OCI-LY3 (cell line): ENCODE measurements around the gene ELP2.

ENCODE experiments used
- H2AFZ ChIP-seq: fragments of 200-600, 300-600 bp; shearing (Covaris generic); 2 replicates; pipeline ENCODE4 v1.6.0; 2014; ENCODE audit warnings: antibody characterized with exemption, low read depth, low read length
- H3K27ac ChIP-seq: fragments of 200-600, 300-600 bp; sonication (generic); 2 replicates; pipeline ENCODE4 v1.5.1; 2014; ENCODE audit warnings: mild to moderate bottlenecking, low read length, moderate library complexity, mixed read lengths
- H3K27me3 ChIP-seq: fragments of 200-600, 300-600 bp; sonication (generic); 2 replicates; pipeline ENCODE4 v1.6.1; 2014; ENCODE audit warnings: low read depth, low read length, mixed read lengths
- H3K36me3 ChIP-seq: fragments of 200-600, 300-600 bp; sonication (generic); replicated peaks from 2 replicates; pipeline ENCODE3; 2014; ENCODE audit warnings: low read depth, low read length, mixed read lengths
- H3K4me1 ChIP-seq: fragments of 300-600, 200-600 bp; sonication (generic); 2 replicates; pipeline ENCODE4 v1.6.1; 2014; ENCODE audit warnings: low read length, mixed read lengths
- H3K4me2 ChIP-seq: fragments of 200-600, 300-600 bp; sonication (generic); 2 replicates; pipeline ENCODE4 v1.6.1; 2014; ENCODE audit warnings: low read length, mixed read lengths
- H3K4me3 ChIP-seq: fragments of 300-600, 200-600 bp; sonication (generic); 2 replicates; pipeline ENCODE4 v1.5.1; 2014; ENCODE audit warnings: antibody characterized with exemption, mild to moderate bottlenecking, low read length, moderate library complexity
- H3K79me2 ChIP-seq: fragments of 300-600, 200-600 bp; shearing (Covaris generic); 2 replicates; pipeline ENCODE4 v1.6.1; 2014; ENCODE audit warnings: mild to moderate bottlenecking, low read length, mixed read lengths
- H3K9ac ChIP-seq: fragments of 300-600, 200-600 bp; shearing (Covaris generic); 2 replicates; pipeline ENCODE4 v1.6.0; 2014; ENCODE audit warnings: mild to moderate bottlenecking, low read length, moderate library complexity
- H3K9me3 ChIP-seq: fragments of 200-600, 300-600 bp; shearing (Covaris generic); 2 replicates; pipeline ENCODE4 v1.6.1; 2014; ENCODE audit warnings: low read length, mixed read lengths; ENCODE audit not compliant: insufficient read depth
- H4K20me1 ChIP-seq: fragments of 200-600, 300-600 bp; sonication (generic); 2 replicates; pipeline ENCODE4 v1.6.1; 2016; ENCODE audit warnings: low read length, mixed read lengths; ENCODE audit not compliant: insufficient read depth
- CTCF ChIP-seq: fragments of 200-600, 300-600 bp; sonication (generic); IDR thresholded peaks from 2 replicates; pipeline ENCODE4 v1.5.1; 2014; ENCODE audit warnings: antibody characterized with exemption, low read length, low read depth
- EZH2phosphoT487 ChIP-seq: fragments of 200-600 bp; shearing (Covaris generic); IDR thresholded peaks from 2 replicates; pipeline ENCODE4 v1.6.1; 2018; ENCODE audit warnings: antibody characterized with exemption, mixed run types, low read depth

The ELP2 gene

DNA sequence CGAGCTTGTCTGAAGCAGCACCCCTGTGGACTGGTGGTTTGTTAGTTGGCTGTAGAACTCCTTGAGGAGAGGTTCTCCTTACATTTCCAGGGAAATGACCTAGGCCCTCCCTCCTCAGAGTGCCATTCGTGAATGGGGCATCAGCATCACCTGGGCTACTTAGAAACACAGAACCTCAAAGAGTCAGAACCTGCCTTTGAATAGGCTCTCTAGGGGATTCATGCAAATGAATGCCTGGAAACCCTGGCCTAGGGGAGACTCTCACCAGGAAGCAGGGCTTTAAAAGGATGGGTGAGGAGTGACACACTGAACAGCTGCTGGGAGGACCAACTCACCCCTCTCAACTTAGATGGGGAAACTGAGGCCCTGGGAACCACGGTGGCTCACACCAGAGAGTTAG is 55.5 kb downstream of the ELP2 start:
- Histone ChIP-seq H3K27ac (no peak overlapping the region), H3K27me3 (peaks cover 20% of the 10 kb centered on the region)

GRCh38 chr18:36185901-36186460 is 56.3 kb downstream of the ELP2 start:
- H3K79me2 ChIP-seq: no peaks in the 10 kb centered on the region
- peak overlapping the region; percentile 100 for H3K4me2 ChIP-seq
- H3K4me3 ChIP-seq: peak overlapping the region; percentile 95
- H3K4me1 ChIP-seq: peaks cover 28% of the 10 kb centered on the region
- TF ChIP-seq EZH2phosphoT487 (no peak), CTCF (no peak)
- H3K27me3 ChIP-seq: peaks cover 20% of the 10 kb centered on the region
- no peak overlapping the region for H2AFZ ChIP-seq
- H4K20me1 ChIP-seq: no peaks in the 10 kb centered on the region
- H3K27ac ChIP-seq: no peak overlapping the region
- H3K36me3 ChIP-seq: no peaks in the 10 kb centered on the region
- no peak overlapping the region for H3K9ac ChIP-seq
- no peaks in the 10 kb centered on the region for H3K9me3 ChIP-seq

More for the DNA sequence above, 55.5 kb downstream of the ELP2 start:
- H3K9me3 ChIP-seq: no peaks in the 10 kb centered on the region
- H3K4me1 ChIP-seq: peaks cover 34% of the 10 kb centered on the region
- no peaks in the 10 kb centered on the region for H3K79me2 ChIP-seq
- H3K4me3 ChIP-seq: no peak overlapping the region
- H3K4me2 ChIP-seq: no peak overlapping the region
- no peaks in the 10 kb centered on the region for H4K20me1 ChIP-seq
- no peak overlapping the region for H3K9ac ChIP-seq
- no peaks in the 10 kb centered on the region for H3K36me3 ChIP-seq
- H2AFZ ChIP-seq: no peak overlapping the region
- TF ChIP-seq CTCF (no peak), EZH2phosphoT487 (no peak)

DNA sequence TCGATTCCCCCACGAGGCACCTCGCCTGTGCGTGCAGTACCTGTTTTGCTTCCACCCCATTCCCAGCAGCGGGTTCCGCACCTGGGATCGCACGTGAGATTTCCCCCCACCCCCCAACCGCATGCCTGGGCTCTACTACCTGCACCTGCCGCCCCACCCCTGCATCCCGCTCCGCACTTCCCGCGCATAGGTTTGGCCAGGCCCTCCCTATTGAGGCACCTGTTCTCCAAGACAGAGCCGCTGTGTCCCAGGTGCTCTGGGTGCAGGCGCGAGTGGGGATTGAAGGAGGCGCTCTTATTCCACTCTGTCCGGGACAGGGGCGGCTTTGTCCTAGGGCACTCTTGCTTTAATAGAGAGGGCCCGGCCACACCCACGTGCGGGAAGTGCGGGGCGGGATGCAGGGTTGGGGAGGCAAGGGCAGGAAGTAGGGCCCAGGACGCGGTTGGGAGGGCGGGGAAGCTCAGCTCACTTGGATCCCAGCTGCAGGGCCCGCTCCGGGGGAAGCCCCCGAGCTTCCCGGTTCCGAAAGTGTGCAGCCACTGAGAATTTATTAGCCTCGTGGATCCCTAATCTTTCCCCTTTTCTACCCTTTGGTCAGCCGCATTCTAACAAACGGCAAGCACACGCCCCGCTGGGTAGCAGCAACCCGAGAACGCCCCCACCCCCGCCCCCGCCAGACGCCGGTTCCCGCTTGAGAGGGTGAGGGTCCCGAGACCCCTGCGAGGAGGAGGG is 56.9 kb downstream of the ELP2 start:
- Histone ChIP-seq H3K4me1 (peaks cover 28% of the 10 kb centered on the region), H3K9ac (peak overlapping the region; percentile 69), H3K27me3 (peaks cover 20% of the 10 kb centered on the region), H2AFZ (peak overlapping the region; percentile 94), H4K20me1 (no peaks in the 10 kb centered on the region), H3K27ac (no peak overlapping the region), H3K4me2 (peak overlapping the region; percentile 100), H3K4me3 (peak overlapping the region; percentile 95), H3K79me2 (no peaks in the 10 kb centered on the region), H3K9me3 (no peaks in the 10 kb centered on the region), H3K36me3 (no peaks in the 10 kb centered on the region)
- TF ChIP-seq CTCF: no peak
- TF ChIP-seq EZH2phosphoT487: no peak

- Histone ChIP-seq H3K9ac (peak within 1 kb of the TSS; percentile 69), H2AFZ (peak within 1 kb of the TSS; percentile 94), H3K4me3 (peak within 1 kb of the TSS; percentile 95)
Observed at GRCh38 chr18:36187193-36187825, 57.6 kb downstream of the ELP2 start, which contains the start of gene MOCOS. Gene MOCOS (plus strand): TSS chr18:36187497. CDS start chr18:36187540, 43 bp downstream.

More at GRCh38 chr18:36187193-36187825, 57.6 kb downstream of the ELP2 start, which contains the start of gene MOCOS:
- peak within 1 kb of the TSS; percentile 100 for H3K4me2 ChIP-seq
- no peak for TF ChIP-seq EZH2phosphoT487
- TF ChIP-seq CTCF: no peak
- no peaks in the 10 kb centered on the region for H4K20me1 ChIP-seq
- no peak within 1 kb of the TSS for H3K27ac ChIP-seq
- H3K27me3 ChIP-seq: peaks cover 20% of the 10 kb centered on the region
- H3K4me1 ChIP-seq: peaks cover 28% of the 10 kb centered on the region
- H3K9me3 ChIP-seq: no peaks in the 10 kb centered on the region
- H3K36me3 ChIP-seq: no peaks in the 10 kb centered on the region
- no peaks in the 10 kb centered on the region for H3K79me2 ChIP-seq
